Fibroblast of skin of abdomen (primary cell): ENCODE data around the gene ALPL.

ENCODE experiments used
- DNase-seq: peaks from one replicate; pipeline ENCODE4 v3.0.0-alpha.2; 2013

The ALPL gene

DNA sequence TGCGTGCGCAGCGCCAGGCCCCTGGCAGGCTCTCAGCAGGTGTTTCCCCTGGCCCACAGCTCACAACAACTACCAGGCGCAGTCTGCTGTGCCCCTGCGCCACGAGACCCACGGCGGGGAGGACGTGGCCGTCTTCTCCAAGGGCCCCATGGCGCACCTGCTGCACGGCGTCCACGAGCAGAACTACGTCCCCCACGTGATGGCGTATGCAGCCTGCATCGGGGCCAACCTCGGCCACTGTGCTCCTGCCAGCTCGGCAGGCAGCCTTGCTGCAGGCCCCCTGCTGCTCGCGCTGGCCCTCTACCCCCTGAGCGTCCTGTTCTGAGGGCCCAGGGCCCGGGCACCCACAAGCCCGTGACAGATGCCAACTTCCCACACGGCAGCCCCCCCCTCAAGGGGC lies 68.1 kb downstream of the ALPL start:
- DNase-seq = no peak

- DNase-seq = no peak
These were observed 68.7 kb downstream of the ALPL start for GRCh38 chr1:21577933-21578332.

DNA sequence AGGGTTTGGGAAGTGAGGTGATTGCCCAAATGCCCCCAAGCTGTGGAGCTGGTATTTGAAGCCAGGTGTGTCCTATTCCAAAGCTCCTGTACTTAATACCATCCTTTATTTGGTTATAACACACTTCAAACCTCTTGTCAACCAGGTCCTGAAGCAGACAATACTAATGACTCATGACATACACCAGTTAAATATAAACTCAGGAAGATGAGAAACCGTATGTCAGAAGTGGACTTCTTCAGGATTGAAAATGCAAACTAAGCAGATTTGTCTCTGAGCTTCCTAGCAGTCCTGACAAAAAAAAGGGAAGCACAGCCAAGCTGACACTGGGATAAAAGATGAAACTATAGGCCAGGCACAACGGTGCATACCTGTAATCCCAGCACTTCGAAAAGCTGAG lies 70.6 kb downstream of the ALPL start:
- no peak for DNase-seq

DNA sequence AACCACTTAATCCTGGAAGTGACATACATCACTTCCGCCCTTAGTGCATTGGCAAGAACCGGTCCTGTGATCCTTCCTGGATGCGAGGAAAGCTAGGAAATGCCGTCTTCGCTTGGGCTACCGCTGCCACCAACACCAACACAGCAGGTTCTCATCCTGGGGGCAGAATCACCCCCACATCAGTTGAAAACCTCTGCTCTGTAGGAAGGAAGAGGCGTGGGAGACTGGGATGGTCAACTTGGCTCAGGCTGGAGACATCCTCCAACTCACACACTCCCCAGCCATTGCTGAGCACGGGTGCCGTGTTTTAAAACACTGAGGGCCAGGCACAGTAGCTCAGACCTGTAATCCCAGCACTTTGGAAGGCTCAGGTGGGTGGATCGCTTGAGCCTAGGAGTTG lies 74.9 kb downstream of the ALPL start:
- DNase-seq = no peak

GRCh38 chr1:21585037-21585436 lies 75.8 kb downstream of the ALPL start:
- DNase-seq = no peak

GRCh38 chr1:21586222-21586621 lies 77.0 kb downstream of the ALPL start:
- no peak for DNase-seq

- DNase-seq = peak; percentile 75
These were observed 77.8 kb downstream of the ALPL start for GRCh38 chr1:21586846-21587601.

DNA sequence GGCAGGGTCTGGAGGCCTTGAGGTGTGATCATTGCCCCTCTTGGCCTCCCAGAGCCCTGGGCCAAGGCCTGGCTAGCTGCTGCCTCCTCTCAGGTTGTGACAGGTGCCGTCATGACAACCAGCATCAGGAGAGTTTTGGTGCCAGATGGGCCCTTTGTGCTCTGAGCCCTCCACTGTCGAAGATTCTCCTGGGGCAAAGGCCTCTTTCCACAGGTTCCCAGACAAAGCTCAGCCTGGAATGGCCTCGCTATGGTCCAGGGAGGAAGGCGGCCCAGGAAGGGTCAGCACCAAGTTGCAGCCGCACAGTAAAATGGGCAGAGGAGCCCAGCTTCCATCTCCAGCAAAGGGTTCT lies 78.4 kb downstream of the ALPL start:
- DNase-seq = no peak

DNA sequence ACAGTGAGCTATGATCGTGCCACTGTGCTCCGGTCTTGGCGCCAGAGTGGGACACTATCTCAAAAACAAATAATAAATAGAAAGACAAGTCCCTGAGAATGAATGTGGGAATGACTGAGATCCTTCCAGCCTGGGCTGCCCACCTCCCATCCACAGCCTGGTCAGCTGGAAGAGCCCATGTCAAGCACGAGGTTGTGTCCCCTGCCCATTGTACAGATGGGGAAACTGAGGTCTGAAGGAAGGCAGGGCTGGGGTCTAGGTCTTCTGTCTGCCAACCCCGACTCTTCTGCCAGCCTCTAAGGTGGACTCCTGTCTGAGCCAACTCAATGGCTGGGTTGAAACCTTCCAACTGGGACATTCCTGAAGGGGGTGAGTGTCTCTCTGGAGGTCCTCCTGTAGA lies 80.4 kb downstream of the ALPL start:
- no peak for DNase-seq

DNA sequence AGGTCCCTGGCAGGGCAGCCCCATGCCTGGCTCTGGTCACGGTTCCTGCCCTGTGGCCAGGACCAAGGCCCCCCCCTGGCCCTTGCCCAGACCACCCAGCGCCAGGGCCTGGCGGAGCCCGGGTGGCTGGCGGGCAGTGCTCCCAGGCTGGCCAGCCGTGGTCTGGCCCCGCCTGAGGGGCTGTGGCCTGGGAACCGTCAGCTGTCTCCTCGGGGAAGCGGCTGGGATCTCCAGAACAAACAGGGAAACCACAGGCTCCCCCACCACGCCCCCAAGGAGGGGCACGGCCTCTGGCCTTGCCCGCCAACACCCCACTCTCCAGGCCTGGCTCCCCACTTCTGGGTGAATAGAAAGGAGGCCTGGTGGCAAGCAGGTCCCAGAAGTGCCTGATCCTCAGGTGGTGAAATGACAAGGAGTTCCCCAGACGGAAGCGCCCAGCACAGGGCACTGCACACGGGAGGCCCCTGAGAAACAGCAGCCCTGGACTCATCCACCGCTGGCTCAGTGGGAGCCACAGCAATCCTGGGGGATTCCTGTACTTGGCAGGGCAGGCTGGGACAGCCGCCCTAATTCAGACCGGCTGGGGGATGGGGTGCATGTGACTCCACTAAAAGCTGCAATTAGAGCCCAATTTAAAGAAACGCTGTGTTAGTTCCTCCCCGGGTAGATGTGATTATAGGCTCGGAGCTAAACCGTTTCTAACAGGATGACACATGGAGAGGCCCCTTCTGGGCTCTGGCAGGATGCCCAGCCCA lies 81.1 kb downstream of the ALPL start:
- DNase-seq = no peak

- no peak for DNase-seq
These were observed 81.7 kb downstream of the ALPL start for GRCh38 chr1:21590934-21591333.

DNA sequence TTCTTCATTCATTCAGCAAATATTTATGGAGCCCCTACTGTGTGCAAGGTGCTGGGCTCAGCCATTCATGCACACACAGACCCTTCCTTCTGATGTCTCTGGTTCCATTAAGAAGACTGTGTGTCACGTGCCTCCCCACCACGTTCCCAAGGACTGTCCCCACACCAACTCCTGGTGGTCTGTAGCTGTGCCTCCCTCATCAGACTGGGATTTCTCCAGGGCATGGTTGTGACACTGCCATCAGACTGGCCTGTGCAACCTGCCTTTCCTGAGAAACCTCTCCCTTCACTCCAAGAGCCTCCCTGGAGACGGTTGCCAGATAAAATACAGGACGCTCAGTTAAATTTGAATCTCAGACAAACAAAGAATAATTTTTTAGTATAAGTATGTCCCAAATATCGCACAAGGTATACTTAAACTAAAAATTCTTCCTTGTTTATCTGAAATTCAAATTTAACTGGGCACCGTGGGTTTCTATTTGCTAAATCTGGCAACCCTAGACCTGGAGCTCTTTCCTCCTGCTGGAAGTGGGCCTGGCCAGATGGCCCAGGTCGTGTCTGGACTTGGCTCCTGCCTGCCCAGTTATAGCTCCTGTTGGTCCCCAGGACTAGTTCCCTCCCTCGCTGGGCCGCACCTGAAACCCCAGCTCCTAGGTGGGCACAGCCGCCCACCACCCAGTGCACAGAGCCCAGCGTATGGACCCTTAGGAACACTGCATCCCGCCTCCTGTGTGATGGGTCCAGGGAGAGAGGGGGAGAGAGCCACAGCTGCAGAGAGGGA lies 83.1 kb downstream of the ALPL start:
- DNase-seq = no peak

GRCh38 chr1:21593231-21593630 lies 84.0 kb downstream of the ALPL start:
- DNase-seq = no peak

DNA sequence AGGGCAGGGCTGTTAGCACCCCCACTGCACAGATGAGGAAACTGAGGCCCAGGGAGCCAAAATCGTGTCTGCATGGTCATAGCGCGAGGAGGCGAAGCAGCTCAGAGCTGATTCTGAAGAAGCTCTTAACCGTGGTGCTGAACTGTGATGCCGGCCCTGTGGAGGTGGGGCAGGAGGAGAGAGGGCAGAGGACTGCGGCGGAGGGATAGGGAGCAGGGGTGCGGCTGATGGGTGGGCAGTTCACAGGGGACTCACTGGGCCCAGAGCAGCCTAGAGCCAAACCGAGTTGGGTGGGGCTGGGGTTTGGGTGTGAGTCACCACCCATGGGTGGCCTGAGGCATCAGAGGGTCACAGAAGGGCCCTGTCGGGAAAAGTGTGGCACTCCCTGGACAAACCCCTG lies 85.3 kb downstream of the ALPL start:
- DNase-seq = no peak

DNA sequence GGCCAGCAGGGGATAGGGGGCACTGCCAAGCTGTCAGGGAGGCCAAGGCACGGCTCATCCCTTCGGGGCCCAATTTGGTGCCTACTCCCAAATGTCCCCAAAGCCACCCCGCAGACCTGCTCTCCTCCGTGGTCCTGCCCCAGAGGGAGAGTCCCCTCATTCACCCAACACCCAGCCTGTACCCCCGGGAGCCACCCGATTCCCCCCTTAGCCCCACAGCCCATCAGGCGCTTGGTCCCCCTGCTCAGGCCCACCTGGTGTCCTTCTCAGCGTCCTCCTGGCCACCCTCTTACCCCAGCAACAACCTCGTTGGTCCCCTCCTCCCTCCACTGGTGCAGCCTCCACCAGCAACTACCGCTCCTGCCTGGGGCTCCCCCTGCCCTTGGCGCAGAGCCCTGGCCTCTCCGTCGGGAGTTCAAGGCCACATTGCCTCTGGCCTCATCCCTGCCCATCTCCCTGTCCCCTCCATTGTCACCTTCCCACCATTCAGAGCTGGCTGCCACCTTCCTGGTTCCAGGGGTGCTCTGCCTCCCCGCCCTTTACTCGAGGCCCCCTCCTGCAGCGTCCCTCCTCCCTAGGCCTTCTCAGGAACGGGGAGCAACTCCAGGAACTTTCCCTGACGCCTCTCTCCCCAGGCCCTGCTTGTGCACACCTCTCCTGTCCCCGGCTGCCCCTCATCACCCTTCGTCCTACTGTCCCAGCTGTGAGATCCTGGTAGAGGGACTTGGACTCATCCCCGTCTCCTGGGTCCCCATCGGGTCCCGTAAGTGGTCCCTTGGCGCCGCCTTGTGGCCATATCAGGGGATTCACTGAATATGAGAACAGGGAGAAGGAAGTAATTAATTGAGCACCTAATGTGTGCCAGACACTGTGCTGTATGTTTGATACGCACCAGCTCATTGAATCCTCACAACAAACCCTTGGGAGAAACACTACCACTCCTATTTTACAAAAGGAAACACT lies 86.0 kb downstream of the ALPL start:
- DNase-seq = peak; percentile 39

- DNase-seq = no peak
These were observed 87.0 kb downstream of the ALPL start for GRCh38 chr1:21596174-21596573.

DNA sequence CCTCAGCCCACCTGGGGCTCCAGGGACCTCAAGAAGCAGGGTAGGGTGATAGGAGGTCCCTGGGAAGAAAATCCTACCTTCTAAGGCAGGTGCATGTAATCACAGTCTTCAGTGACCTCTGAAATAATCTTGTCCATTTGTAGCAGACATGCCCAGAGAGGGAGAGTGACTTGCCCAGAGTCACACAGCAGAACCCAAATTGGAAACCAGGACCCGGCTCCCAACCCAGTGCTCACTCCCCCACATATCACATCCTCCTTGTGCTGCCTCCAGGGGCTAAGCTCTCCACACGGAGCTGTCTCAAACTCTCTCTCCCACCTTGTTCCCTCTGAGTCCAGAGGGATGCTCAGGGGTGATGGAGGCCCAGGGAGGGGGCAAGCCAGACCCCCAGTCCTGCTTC lies 87.4 kb downstream of the ALPL start:
- no peak for DNase-seq

- no peak for DNase-seq
These were observed 88.5 kb downstream of the ALPL start for GRCh38 chr1:21597753-21598152.

- no peak for DNase-seq
These were observed 89.2 kb downstream of the ALPL start for GRCh38 chr1:21598417-21598816.

GRCh38 chr1:21598904-21599303 lies 89.7 kb downstream of the ALPL start:
- DNase-seq = no peak

- DNase-seq = no peak
These were observed 90.2 kb downstream of the ALPL start for GRCh38 chr1:21599402-21599801.

- DNase-seq = no peak
These were observed 92.2 kb downstream of the ALPL start for GRCh38 chr1:21601278-21602048.
